Prostate gland (tissue), 2 donors: ENCODE results near the gene ITGA11.

Experiments
- POLR2AphosphoS5 ChIP-seq: sonication (generic); formaldehyde crosslinking; IDR thresholded peaks from one replicate; pipeline ENCODE4 v1.6.1; 2017; ENCODE audit warnings: antibody characterized with exemption
- TF ChIP-seq, protein P1 (sequence below), 4 experiments: fragments of 200-600 bp in 2 of 4; fragments of 450-650 bp in 2 of 4; sonication (generic) in 2 of 4; IDR thresholded peaks; 1 replicate in 3 of 4; 2 replicates in 1 of 4; pipeline ENCODE4 v1.5.1; 2016 to 2019; ENCODE audit warnings: antibody characterized with exemption in 4 of 4, mild to moderate bottlenecking in 2 of 4, moderate library complexity in 2 of 4

- TF ChIP-seq, protein P1, sequence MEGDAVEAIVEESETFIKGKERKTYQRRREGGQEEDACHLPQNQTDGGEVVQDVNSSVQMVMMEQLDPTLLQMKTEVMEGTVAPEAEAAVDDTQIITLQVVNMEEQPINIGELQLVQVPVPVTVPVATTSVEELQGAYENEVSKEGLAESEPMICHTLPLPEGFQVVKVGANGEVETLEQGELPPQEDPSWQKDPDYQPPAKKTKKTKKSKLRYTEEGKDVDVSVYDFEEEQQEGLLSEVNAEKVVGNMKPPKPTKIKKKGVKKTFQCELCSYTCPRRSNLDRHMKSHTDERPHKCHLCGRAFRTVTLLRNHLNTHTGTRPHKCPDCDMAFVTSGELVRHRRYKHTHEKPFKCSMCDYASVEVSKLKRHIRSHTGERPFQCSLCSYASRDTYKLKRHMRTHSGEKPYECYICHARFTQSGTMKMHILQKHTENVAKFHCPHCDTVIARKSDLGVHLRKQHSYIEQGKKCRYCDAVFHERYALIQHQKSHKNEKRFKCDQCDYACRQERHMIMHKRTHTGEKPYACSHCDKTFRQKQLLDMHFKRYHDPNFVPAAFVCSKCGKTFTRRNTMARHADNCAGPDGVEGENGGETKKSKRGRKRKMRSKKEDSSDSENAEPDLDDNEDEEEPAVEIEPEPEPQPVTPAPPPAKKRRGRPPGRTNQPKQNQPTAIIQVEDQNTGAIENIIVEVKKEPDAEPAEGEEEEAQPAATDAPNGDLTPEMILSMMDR (IDR thresholded peaks at IDR 0.05): no peak
- no peak for TF ChIP-seq POLR2AphosphoS5
Observed at GRCh38 chr15:68349151-68349550, 82.8 kb downstream of the ITGA11 start.
